GM18907 (cell line): ENCODE measurements around the gene DOK7.

Experiments used
- ATAC-seq: cut with Tn5 transposase; IDR thresholded peaks from one replicate; pipeline ENCODE4 v1.9.1; 2021; ENCODE audit warnings: mild to moderate bottlenecking, moderate library complexity; ENCODE audit not compliant: unreplicated experiment

The DOK7 gene

GRCh38 chr4:3473996-3474765, 11.1 kb downstream of the DOK7 start:
- ATAC-seq = no peak

- no peak for ATAC-seq
Measured at GRCh38 chr4:3475041-3475712, 12.1 kb downstream of the DOK7 start.

- ATAC-seq = no peak
Measured at GRCh38 chr4:3475713-3476260, 12.7 kb downstream of the DOK7 start.

GRCh38 chr4:3476341-3476747, 13.2 kb downstream of the DOK7 start:
- ATAC-seq = no peak

GRCh38 chr4:3476936-3477749, 14.0 kb downstream of the DOK7 start:
- no peak for ATAC-seq

GRCh38 chr4:3477750-3478430, 14.8 kb downstream of the DOK7 start:
- ATAC-seq = no peak

- ATAC-seq = no peak
Measured at GRCh38 chr4:3478446-3479357, 15.6 kb downstream of the DOK7 start.

GRCh38 chr4:3479358-3480101, 16.4 kb downstream of the DOK7 start:
- ATAC-seq = no peak

GRCh38 chr4:3480528-3481112, 17.5 kb downstream of the DOK7 start:
- ATAC-seq = no peak

- no peak for ATAC-seq
Measured at GRCh38 chr4:3481113-3481531, 18.0 kb downstream of the DOK7 start.

- ATAC-seq = no peak
Measured at GRCh38 chr4:3481783-3482393, 18.8 kb downstream of the DOK7 start.

GRCh38 chr4:3482707-3483106, 19.6 kb downstream of the DOK7 start:
- ATAC-seq = no peak

- ATAC-seq = no peak
Measured at GRCh38 chr4:3483471-3483921, 20.4 kb downstream of the DOK7 start.

GRCh38 chr4:3484057-3484973, 21.2 kb downstream of the DOK7 start:
- no peak for ATAC-seq

- ATAC-seq = no peak
Measured at GRCh38 chr4:3485011-3485791, 22.1 kb downstream of the DOK7 start.

- no peak for ATAC-seq
Measured at GRCh38 chr4:3485886-3486540, 22.9 kb downstream of the DOK7 start.
